HepG2 (cell line): Measurements from ENCODE around the gene NOTUM. TPM values are rescaled to one million over a fixed set of nuclear protein-coding genes. Genes with fewer than 3 reads are reported as not detected.

Source experiments
- ARHGAP35 ChIP-seq: sonication (generic); formaldehyde crosslinking; IDR thresholded peaks from 2 replicates; pipeline ENCODE4 v1.9.0; 2022; ENCODE audit warnings: mild to moderate bottlenecking, inconsistent platforms, moderate library complexity, missing genetic modification reagents, borderline replicate concordance
- REL ChIP-seq: sonication (generic); formaldehyde crosslinking; conservative IDR thresholded peaks from 2 replicates; pipeline ENCODE4 v1.8.0; 2022; ENCODE audit warnings: mild to moderate bottlenecking, missing genetic modification reagents, moderate library complexity
- RERE ChIP-seq: IDR thresholded peaks from 2 replicates; pipeline ENCODE4 v1.6.1; 2016; ENCODE audit warnings: low read depth, missing genetic modification reagents, missing compliant biosample characterization
- REST ChIP-seq, 2 experiments: IDR thresholded peaks; 2 replicates each; pipeline ENCODE4 v1.6.1; 2011 to 2012; ENCODE audit warnings: low read length in 2 of 2, borderline replicate concordance in 1 of 2, low read depth in 1 of 2, mild to moderate bottlenecking in 1 of 2, moderate library complexity in 1 of 2
- RNF219 ChIP-seq: sonication (generic); formaldehyde crosslinking; IDR thresholded peaks from 2 replicates; pipeline ENCODE4 v1.5.0; 2020; ENCODE audit warnings: mild to moderate bottlenecking, missing genetic modification reagents
- SOX6 ChIP-seq, 2 experiments: fragments of 450-650 bp in 1 of 2; sonication (generic) in 1 of 2; formaldehyde crosslinking in 1 of 2; IDR thresholded peaks; 2 replicates each; pipeline versions ENCODE4 v1.4.0 to v1.6.1; 2017 to 2020; ENCODE audit warnings: antibody characterized with exemption in 1 of 2, mild to moderate bottlenecking in 1 of 2, missing genetic modification reagents in 1 of 2
- ZFP82 ChIP-seq: sonication (generic); formaldehyde crosslinking; IDR thresholded peaks from 2 replicates; pipeline ENCODE4 v1.5.1; 2020; ENCODE audit warnings: mild to moderate bottlenecking, missing genetic modification reagents, borderline replicate concordance
- ZMAT5 ChIP-seq: sonication (generic); formaldehyde crosslinking; IDR thresholded peaks from 2 replicates; pipeline ENCODE4 v1.5.0; 2020; ENCODE audit warnings: mild to moderate bottlenecking, low read depth, missing genetic modification reagents, borderline replicate concordance
- ZNF446 ChIP-seq: sonication (generic); formaldehyde crosslinking; IDR thresholded peaks from 2 replicates; pipeline ENCODE4 v1.5.0; 2020; ENCODE audit warnings: mild to moderate bottlenecking, missing genetic modification reagents
- ZNF839 ChIP-seq: sonication (generic); formaldehyde crosslinking; IDR thresholded peaks from 2 replicates; pipeline ENCODE4 v1.4.0; 2020; ENCODE audit warnings: missing genetic modification reagents, mild to moderate bottlenecking, borderline replicate concordance
- ZSCAN20 ChIP-seq: sonication (generic); formaldehyde crosslinking; IDR thresholded peaks from 2 replicates; pipeline ENCODE4 v1.4.0; 2020; ENCODE audit warnings: missing genetic modification reagents, mild to moderate bottlenecking, borderline replicate concordance
- polyA plus RNA-seq, 8 experiments: library from polyadenylated mRNA; depleted of rRNA in 3 of 8; stranded (reverse) in 7 of 8; unstranded in 1 of 8; fragments of >200 nt; fragmentation: Illumina TruSeq in 4 of 8; extraction: Trizol in 4 of 8; gene quantifications; 2 replicates each; pipeline versions ENCODE4 v1.2.1 to v1.2.3, GENCODE V29; 2011 to 2016; ENCODE audit warnings: low read depth in 4 of 8, missing spikeins in 1 of 8, mixed read lengths in 1 of 8; ENCODE audit not compliant: insufficient read depth in 1 of 8
- total RNA-seq, 5 experiments: library from RNA; depleted of rRNA; stranded (reverse); fragments of >200 nt; fragmentation: Illumina TruSeq; extraction: Trizol; gene quantifications; 2 replicates each; pipeline ENCODE4 v1.2.3, GENCODE V29; 2016; ENCODE audit warnings: low read depth in 1 of 5

The NOTUM gene
- total and polyA plus RNA-seq, 2 of the 13 experiments (the other 11 are each of a cell fraction or from before 2014, with no cell fraction given), result 150 to 160 TPM

GRCh38 chr17:82003411-82004381, 42.7 kb upstream of the NOTUM start (continued):
- peak in 1 of 2 experiments; percentile 28; a peak in 1 of 4 replicates for TF ChIP-seq REST (IDR thresholded peaks at IDR 0.05; ENCODE audit: borderline replicate concordance in 1 of 2, low read depth in 1 of 2, low read length in 2 of 2)
- TF ChIP-seq ZFP82 (CRISPR knock-in tag), result no peak
- peak; percentile 63; the same call in 1 of the 2 replicates for TF ChIP-seq ZNF839
- TF ChIP-seq RNF219, result peak; percentile 73; the same call in 1 of the 2 replicates
- no peak for TF ChIP-seq ZMAT5 (CRISPR knock-in tag)
- no peak for TF ChIP-seq SOX6 (IDR thresholded peaks at IDR 0.05)
- peak; percentile 61 for TF ChIP-seq SOX6 (CRISPR knock-in tag; IDR thresholded peaks at IDR 0.05)
- peak; percentile 33; the same call in 1 of the 2 replicates for TF ChIP-seq RERE (CRISPR knock-in tag)
- TF ChIP-seq ZNF446, result no peak
- TF ChIP-seq REL (CRISPR knock-in tag), result no peak
- peak; percentile 80; the same call in 1 of the 2 replicates for TF ChIP-seq ZSCAN20
- TF ChIP-seq ARHGAP35, result 0 out of 2 replicates have a peak, but pooled peaks have one; percentile 27
